Aorta (tissue), 5 donors: ENCODE results near the gene PPP1R16B. TPM values are rescaled to one million over a fixed set of nuclear protein-coding genes. Genes with fewer than 3 reads are reported as not detected.
"Not testable (repeated sequence)": the region's sequence is repeated elsewhere in the genome, so short reads cannot be mapped to it uniquely, and the experiment has no call there.

Experiments used
- ATAC-seq: fragments of 200-7000 bp; cut with Tn5 transposase; one replicate; pipeline ENCODE4 v1.9.1; 2022; ENCODE audit warnings: moderate library complexity; ENCODE audit not compliant: low FRiP score
- DNase-seq, 2 donors: peaks; one replicate each; pipeline ENCODE4 v3.0.0-alpha.2; 2020
- H3K27ac ChIP-seq, 2 donors: one replicate each; pipeline ENCODE4 v1.5.1; 2013; ENCODE audit warnings: low read length in 2 of 2, mild to moderate bottlenecking in 2 of 2, moderate library complexity in 2 of 2, control low read depth in 1 of 2, inconsistent platforms in 1 of 2, low read depth in 1 of 2
- H3K27me3 ChIP-seq, 2 donors: one replicate each; pipeline ENCODE4 v1.6.1; 2013; ENCODE audit warnings: control low read depth in 1 of 2, low read length in 1 of 2, mild to moderate bottlenecking in 1 of 2, moderate library complexity in 1 of 2; ENCODE audit not compliant: insufficient read depth in 2 of 2, control insufficient read depth in 1 of 2
- H3K36me3 ChIP-seq, 2 donors: one replicate each; pipeline ENCODE4 v1.6.1; 2013; ENCODE audit warnings: control low read depth in 1 of 2, low read length in 1 of 2, mild to moderate bottlenecking in 1 of 2; ENCODE audit not compliant: insufficient read depth in 2 of 2, control insufficient read depth in 1 of 2
- H3K4me1 ChIP-seq, 2 donors: one replicate each; pipeline ENCODE4 v1.6.1; 2013; ENCODE audit warnings: low read length in 2 of 2, control low read depth in 1 of 2, mild to moderate bottlenecking in 1 of 2, moderate library complexity in 1 of 2; ENCODE audit not compliant: insufficient read depth in 2 of 2, control insufficient read depth in 1 of 2
- H3K4me3 ChIP-seq, 2 donors: one replicate each; pipeline ENCODE4 v1.5.1; 2013; ENCODE audit warnings: low read length in 2 of 2, control low read depth in 1 of 2, mild to moderate bottlenecking in 1 of 2
- H3K9me3 ChIP-seq: one replicate; pipeline ENCODE4 v1.6.1; 2013; ENCODE audit warnings: mild to moderate bottlenecking, low read length; ENCODE audit not compliant: control insufficient read depth
- WGBS, 2 donors: extraction: QIAGEN DNeasy Blood & Tissue Kit; methylation state at CpG; one replicate each; pipeline ENCODE4 v1.1.7; 2013; 5-methylcytosine and 5-hydroxymethylcytosine counted together
- intact Hi-C, 2 donors: fragments of 100-400 bp; cut with DNase I; formaldehyde crosslinking; loops; one replicate each; pipeline versions ENCODE4 v1.14.2 to v1.15.0; 2022
- polyA plus RNA-seq, 2 donors: library from polyadenylated mRNA; stranded (reverse); fragments of 200-250 nt; gene quantifications; one replicate each; pipeline ENCODE4 v1.2.3, GENCODE V29; 2013
- total RNA-seq, 2 donors: library from RNA; stranded (reverse); fragmentation: NEBNext Ultra II Directional; extraction: Animal tissue kit (Norgen Biotek cat#: 25700); gene quantifications; one replicate each; pipeline ENCODE4 v1.2.1, GENCODE V29; 2021
- donor health status: healthy with polysubstance abuse.
- donor health status: Bipolar disorder and iron deficiency.
- donor health status: DM: no; HTN: no; CAD: no.
- donor health status: DM: no; HTN: no; CAD: no.
- donor health status: DM: yes; HTN: yes; CAD: no.

Gene PPP1R16B
- total and polyA plus RNA-seq, 4 donors, result 0.97 to 17.6 (median 7.3) TPM

GRCh38 chr20:38957235-38957876 is 151.9 kb downstream of the PPP1R16B start:
- DNase-seq (no peak), ATAC-seq (no peak)
- no peak overlapping the region for H3K27ac ChIP-seq
- H3K27me3 ChIP-seq, result no peaks in the 10 kb centered on the region
- H3K36me3 ChIP-seq, result no peaks in the 10 kb centered on the region
- WGBS, 2 donors, result 93 to 94% methylated on average over 5 of the region's 5 CpGs
- intact Hi-C loops, result no loop called here
- peaks cover 2 to 5% of the 10 kb centered on the region in 2 donors for H3K4me1 ChIP-seq
- no peak overlapping the region for H3K4me3 ChIP-seq
- H3K9me3 ChIP-seq, result no peaks in the 10 kb centered on the region

- H3K4me1 ChIP-seq, result peaks cover 2 to 5% of the 10 kb centered on the region in 2 donors
- no peak for DNase-seq
- no peak overlapping the region for H3K4me3 ChIP-seq
- intact Hi-C loops, result no loop called here
- H3K36me3 ChIP-seq, result no peaks in the 10 kb centered on the region
- 92 to 93% methylated on average over 8 of the region's 8 CpGs for WGBS, 2 donors
- H3K9me3 ChIP-seq, result no peaks in the 10 kb centered on the region
- ATAC-seq, result no peak
- H3K27me3 ChIP-seq, result no peaks in the 10 kb centered on the region
- no peak overlapping the region for H3K27ac ChIP-seq
Measured at GRCh38 chr20:38957915-38958485, 152.5 kb downstream of the PPP1R16B start.

GRCh38 chr20:38960187-38960687 is 154.7 kb downstream of the PPP1R16B start:
- not testable (repeated sequence) for ATAC-seq, H3K9me3 ChIP-seq, H3K27me3 ChIP-seq, H3K27ac ChIP-seq, H3K4me1 ChIP-seq, DNase-seq, H3K36me3 ChIP-seq, H3K4me3 ChIP-seq
- intact Hi-C loops, result loop anchor here in 1 of 2 donors (10.0 kb wide), 1 partner anchor 205 kb away; no protein-coding TSS in a partner anchor
- 95% methylated on average over 9 of the region's 9 CpGs for WGBS, 2 donors

- WGBS, 2 donors, result 7% methylated on average over 16 of the region's 16 CpGs
- DNase-seq, result no peak
Measured at GRCh38 chr20:38961530-38962043, 156.1 kb downstream of the PPP1R16B start.

GRCh38 chr20:38962044-38962927 is 156.8 kb downstream of the PPP1R16B start, which contains the start of gene DHX35:
Gene DHX35, plus strand, starts transcription at chr20:38962344. Its CDS starts 24 bp downstream, at chr20:38962368.
- 0 to 1% methylated on average over 68 to 70 of the region's 70 CpGs for WGBS, 2 donors

More at GRCh38 chr20:38961530-38962043, 156.1 kb downstream of the PPP1R16B start:
- intact Hi-C loops, result loop anchor here in 1 of 2 donors (2.0 to 10.0 kb wide), 2 partner anchors 35 to 207 kb away; partner anchors contain the start of gene FAM83D
- H3K9me3 ChIP-seq, result no peaks in the 10 kb centered on the region
- H3K4me3 ChIP-seq, result peak overlapping the region; percentile 55 to 63
- H3K27me3 ChIP-seq, result no peaks in the 10 kb centered on the region
- ATAC-seq, result no peak
- peaks cover 2 to 5% of the 10 kb centered on the region in 2 donors for H3K4me1 ChIP-seq
- H3K27ac ChIP-seq, result peak overlapping the region in 1 of 2 donors; percentile 64
- H3K36me3 ChIP-seq, result no peaks in the 10 kb centered on the region

GRCh38 chr20:38962928-38963401 is 157.5 kb downstream of the PPP1R16B start:
- peak overlapping the region in 1 of 2 donors; percentile 76 for H3K27ac ChIP-seq
- no peaks in the 10 kb centered on the region for H3K36me3 ChIP-seq
- peak overlapping the region; percentile 86 to 89 for H3K4me3 ChIP-seq
- WGBS, 2 donors, result 5 to 7% methylated on average over 5 of the region's 5 CpGs
- peaks cover 2 to 5% of the 10 kb centered on the region in 2 donors for H3K4me1 ChIP-seq
- intact Hi-C loops, result loop anchor here in 1 of 2 donors (2.0 to 10.0 kb wide), 2 partner anchors 36 to 208 kb away; partner anchors contain the start of gene FAM83D
- H3K9me3 ChIP-seq, result no peaks in the 10 kb centered on the region
- ATAC-seq, result no peak
- H3K27me3 ChIP-seq, result no peaks in the 10 kb centered on the region
- no peak for DNase-seq

More at GRCh38 chr20:38962044-38962927, 156.8 kb downstream of the PPP1R16B start, which contains the start of gene DHX35:
- intact Hi-C loops, result loop anchor here in 1 of 2 donors (2.0 to 10.0 kb wide), 2 partner anchors 35 to 207 kb away; partner anchors contain the start of gene FAM83D
- H3K9me3 ChIP-seq, result no peaks in the 10 kb centered on the region
- ATAC-seq, result peak; percentile 100
- no peaks in the 10 kb centered on the region for H3K27me3 ChIP-seq
- DNase-seq, result peak; percentile 99 to 100
- H3K36me3 ChIP-seq, result no peaks in the 10 kb centered on the region
- H3K4me3 ChIP-seq, result peak within 1 kb of the TSS; percentile 86 to 89
- peaks cover 2 to 5% of the 10 kb centered on the region in 2 donors for H3K4me1 ChIP-seq
- H3K27ac ChIP-seq, result peak within 1 kb of the TSS in 1 of 2 donors; percentile 76

- intact Hi-C loops, result loop anchor here in 1 of 2 donors (2.0 to 10.0 kb wide), 2 partner anchors 37 to 209 kb away; partner anchors contain the start of gene FAM83D
- ATAC-seq (no peak), DNase-seq (no peak)
- Histone ChIP-seq H3K4me1 (peaks cover 2 to 5% of the 10 kb centered on the region in 2 donors), H3K27me3 (no peaks in the 10 kb centered on the region), H3K4me3 (no peak overlapping the region), H3K27ac (no peak overlapping the region), H3K36me3 (no peaks in the 10 kb centered on the region), H3K9me3 (no peaks in the 10 kb centered on the region)
Measured at GRCh38 chr20:38963745-38964144, 158.2 kb downstream of the PPP1R16B start.

GRCh38 chr20:38965264-38965663 is 159.8 kb downstream of the PPP1R16B start:
- Histone ChIP-seq H3K4me1 (peaks cover 2 to 5% of the 10 kb centered on the region in 2 donors), H3K27me3 (no peaks in the 10 kb centered on the region), H3K4me3 (no peak overlapping the region), H3K36me3 (peaks cover 0 to 5% of the 10 kb centered on the region in 2 donors), H3K9me3 (no peaks in the 10 kb centered on the region), H3K27ac (no peak overlapping the region)
- no peak for DNase-seq
- intact Hi-C loops, result loop anchor here in 1 of 2 donors (10.0 kb wide), 1 partner anchor 210 kb away; no protein-coding TSS in a partner anchor
- no peak for ATAC-seq
